Upper lobe of right lung (tissue), 1 donor: ENCODE results near the gene RALGAPA1. TPM values are rescaled to one million over a fixed set of nuclear protein-coding genes. Genes with fewer than 3 reads are reported as not detected.

ENCODE experiments used
- ATAC-seq: fragments of 200-7000 bp; cut with Tn5 transposase; one replicate; pipeline ENCODE4 v1.9.1; 2020; ENCODE audit warnings: mild to moderate bottlenecking, moderate library complexity
- DNase-seq: peaks from one replicate; pipeline ENCODE4 v3.0.0-alpha.2; 2020
- H3K27ac ChIP-seq: fragments of 200-600 bp; one replicate; pipeline ENCODE4 v1.8.0; 2022
- H3K27me3 ChIP-seq: fragments of 200-600 bp; one replicate; pipeline ENCODE4 v1.8.0; 2022; ENCODE audit warnings: mild to moderate bottlenecking
- H3K36me3 ChIP-seq: fragments of 200-600 bp; one replicate; pipeline ENCODE4 v1.8.0; 2022
- H3K4me1 ChIP-seq: fragments of 200-600 bp; one replicate; pipeline ENCODE4 v1.8.0; 2022
- H3K4me3 ChIP-seq: fragments of 200-600 bp; one replicate; pipeline ENCODE4 v1.8.0; 2022; ENCODE audit warnings: mild to moderate bottlenecking
- H3K9me3 ChIP-seq: fragments of 200-600 bp; one replicate; pipeline ENCODE4 v1.8.0; 2022
- CTCF ChIP-seq: fragments of 200-600 bp; IDR thresholded peaks from one replicate; pipeline ENCODE4 v1.8.0; 2022; ENCODE audit warnings: antibody characterized with exemption
- intact Hi-C: fragments of 100-400 bp; cut with DNase I; formaldehyde crosslinking; loops from one replicate; pipeline ENCODE4 v1.11.0; 2022
- total RNA-seq: library from RNA; stranded (reverse); fragmentation: NEBNext Ultra II Directional; extraction: Animal tissue kit (Norgen Biotek cat#: 25700); gene quantifications from one replicate; pipeline ENCODE4 v1.2.1, GENCODE V29; 2021
- donor health status: DM: no; HTN: yes; CAD: no; lungs with severe emphysema.

Gene RALGAPA1
- total RNA-seq, 1 donor from 2014 or later: 58.9 TPM

DNA sequence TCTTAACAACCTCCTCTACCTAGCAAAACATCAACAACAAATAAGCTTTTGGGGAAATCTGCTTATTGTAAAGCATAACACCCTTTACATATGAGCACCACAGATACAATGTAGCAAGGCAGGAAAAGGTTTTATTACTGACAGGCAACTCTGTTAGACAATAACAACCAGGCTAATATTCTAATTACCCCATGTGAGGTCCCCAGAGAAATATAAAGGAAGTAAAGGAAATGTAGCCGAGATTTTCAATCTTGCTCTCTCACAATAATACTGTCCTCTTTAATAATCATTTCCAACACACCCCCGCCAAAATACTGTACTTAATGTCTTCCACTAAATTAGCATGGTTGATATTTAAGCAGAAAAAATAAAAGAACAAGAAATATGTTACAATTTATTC lies 289.1 kb downstream of the RALGAPA1 start:
- H3K27ac ChIP-seq: no peak overlapping the region
- intact Hi-C loops: no loop called here
- DNase-seq: no peak
- no peak for TF ChIP-seq CTCF
- H3K27me3 ChIP-seq: no peaks in the 10 kb centered on the region
- no peaks in the 10 kb centered on the region for H3K9me3 ChIP-seq
- no peak overlapping the region for H3K4me3 ChIP-seq
- H3K36me3 ChIP-seq: no peaks in the 10 kb centered on the region
- ATAC-seq: no peak
- H3K4me1 ChIP-seq: no peaks in the 10 kb centered on the region

DNA sequence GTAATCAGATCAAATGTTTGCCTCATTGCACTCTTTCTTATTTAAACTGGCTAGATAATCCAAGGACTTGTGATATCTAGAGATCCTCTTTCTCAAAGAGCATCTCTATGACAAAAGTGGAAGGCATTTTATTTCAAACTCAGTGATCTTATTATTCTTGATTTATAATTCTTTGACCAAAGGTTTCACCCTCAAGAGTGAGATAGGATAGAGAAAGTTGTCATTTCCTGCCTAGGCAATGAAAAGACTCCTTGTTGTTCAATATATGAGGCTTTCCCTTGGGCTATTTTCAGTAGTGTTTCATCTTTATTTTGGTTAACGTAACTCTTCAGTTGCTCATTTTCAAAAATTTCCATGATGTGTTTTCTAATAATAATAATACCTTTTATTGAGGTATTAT lies 293.2 kb downstream of the RALGAPA1 start:
- no peak overlapping the region for H3K4me3 ChIP-seq
- DNase-seq (no peak), ATAC-seq (no peak)
- H3K27me3 ChIP-seq: no peaks in the 10 kb centered on the region
- intact Hi-C loops: no loop called here
- H3K4me1 ChIP-seq: no peaks in the 10 kb centered on the region
- no peaks in the 10 kb centered on the region for H3K36me3 ChIP-seq
- TF ChIP-seq CTCF: no peak
- no peaks in the 10 kb centered on the region for H3K9me3 ChIP-seq
- no peak overlapping the region for H3K27ac ChIP-seq

GRCh38 chr14:35512765-35513164 lies 296.3 kb downstream of the RALGAPA1 start:
- Histone ChIP-seq H3K9me3 (no peaks in the 10 kb centered on the region), H3K4me1 (no peaks in the 10 kb centered on the region), H3K36me3 (no peaks in the 10 kb centered on the region), H3K27ac (no peak overlapping the region), H3K27me3 (no peaks in the 10 kb centered on the region), H3K4me3 (no peak overlapping the region)
- ATAC-seq (no peak), DNase-seq (no peak)
- TF ChIP-seq CTCF: no peak
- intact Hi-C loops: no loop called here

GRCh38 chr14:35509846-35510245 lies 299.2 kb downstream of the RALGAPA1 start:
- ATAC-seq: no peak

GRCh38 chr14:35506927-35507326 lies 302.2 kb downstream of the RALGAPA1 start:
- no peak for ATAC-seq
- no peak for DNase-seq
- no peaks in the 10 kb centered on the region for H3K36me3 ChIP-seq
- H3K27ac ChIP-seq: no peak overlapping the region
- no peaks in the 10 kb centered on the region for H3K27me3 ChIP-seq
- H3K4me1 ChIP-seq: no peaks in the 10 kb centered on the region
- intact Hi-C loops: no loop called here
- no peak for TF ChIP-seq CTCF
- no peaks in the 10 kb centered on the region for H3K9me3 ChIP-seq
- H3K4me3 ChIP-seq: no peak overlapping the region

More at GRCh38 chr14:35509846-35510245, 299.2 kb downstream of the RALGAPA1 start:
- no peak overlapping the region for H3K27ac ChIP-seq
- DNase-seq: no peak
- no peak for TF ChIP-seq CTCF
- intact Hi-C loops: no loop called here
- no peaks in the 10 kb centered on the region for H3K27me3 ChIP-seq
- no peaks in the 10 kb centered on the region for H3K36me3 ChIP-seq
- H3K4me1 ChIP-seq: no peaks in the 10 kb centered on the region
- no peak overlapping the region for H3K4me3 ChIP-seq
- H3K9me3 ChIP-seq: no peaks in the 10 kb centered on the region

- intact Hi-C loops: no loop called here
- no peak for DNase-seq
- TF ChIP-seq CTCF: no peak
Measured at GRCh38 chr14:35506461-35506860, 302.6 kb downstream of the RALGAPA1 start.

More at GRCh38 chr14:35506461-35506860, 302.6 kb downstream of the RALGAPA1 start:
- Histone ChIP-seq H3K27ac (no peak overlapping the region), H3K27me3 (no peaks in the 10 kb centered on the region), H3K36me3 (no peaks in the 10 kb centered on the region), H3K9me3 (no peaks in the 10 kb centered on the region), H3K4me1 (no peaks in the 10 kb centered on the region), H3K4me3 (no peak overlapping the region)
- no peak for ATAC-seq
